ENCODE results near the gene TMEM106B.
"Not testable (repeated sequence)": the region's sequence is repeated elsewhere in the genome, so short reads cannot be mapped to it uniquely, and the experiment has no call there.

The TMEM106B gene

GRCh38 chr7:12211711-12212485, 804 bp downstream of the TMEM106B start:
- DNase-seq (ENCODE audit: low read depth): peak; percentile 17
- TF ChIP-seq CTCF (IDR thresholded peaks at IDR 0.05; ENCODE audit: insufficient read depth, low read depth, low read length, missing control alignments): no peak
- H3K4me3 ChIP-seq (ENCODE audit: low read length): peak overlapping the region; percentile 83

- no peak for TF ChIP-seq CTCF (IDR thresholded peaks at IDR 0.05; ENCODE audit: insufficient read depth, low read depth, low read length, missing control alignments)
- DNase-seq (ENCODE audit: low read depth): no peak
- H3K4me3 ChIP-seq (ENCODE audit: low read length): no peak overlapping the region
Measured at GRCh38 chr7:12217311-12217710, 6.2 kb downstream of the TMEM106B start.

GRCh38 chr7:12220389-12221046, 9.4 kb downstream of the TMEM106B start:
- DNase-seq (ENCODE audit: low read depth): no peak
- H3K4me3 ChIP-seq (ENCODE audit: low read length): no peak overlapping the region
- no peak for TF ChIP-seq CTCF (IDR thresholded peaks at IDR 0.05; ENCODE audit: insufficient read depth, low read depth, low read length, missing control alignments)

- DNase-seq (ENCODE audit: low read depth): no peak
- no peak for TF ChIP-seq CTCF (IDR thresholded peaks at IDR 0.05; ENCODE audit: insufficient read depth, low read depth, low read length, missing control alignments)
- no peak overlapping the region for H3K4me3 ChIP-seq (ENCODE audit: low read length)
Measured at GRCh38 chr7:12221414-12221813, 10.3 kb downstream of the TMEM106B start.

GRCh38 chr7:12222889-12223579, 11.9 kb downstream of the TMEM106B start:
- no peak overlapping the region for H3K4me3 ChIP-seq (ENCODE audit: low read length)
- no peak for DNase-seq (ENCODE audit: low read depth)
- no peak for TF ChIP-seq CTCF (IDR thresholded peaks at IDR 0.05; ENCODE audit: insufficient read depth, low read depth, low read length, missing control alignments)

GRCh38 chr7:12225017-12225416, 13.9 kb downstream of the TMEM106B start:
- H3K4me3 ChIP-seq (ENCODE audit: low read length); DNase-seq (ENCODE audit: low read depth): not testable (repeated sequence)

- no peak overlapping the region for H3K4me3 ChIP-seq (ENCODE audit: low read length)
- no peak for TF ChIP-seq CTCF (IDR thresholded peaks at IDR 0.05; ENCODE audit: insufficient read depth, low read depth, low read length, missing control alignments)
- DNase-seq (ENCODE audit: low read depth): no peak
Measured at GRCh38 chr7:12226756-12227155, 15.7 kb downstream of the TMEM106B start.
